ENCODE measurements around the gene PPP2R2C. TPM values are rescaled to one million over a fixed set of nuclear protein-coding genes. Genes with fewer than 3 reads are reported as not detected.

PPP2R2C gene
- total RNA-seq, 1 experiment from 2014 or later, result 0.03 TPM

DNA sequence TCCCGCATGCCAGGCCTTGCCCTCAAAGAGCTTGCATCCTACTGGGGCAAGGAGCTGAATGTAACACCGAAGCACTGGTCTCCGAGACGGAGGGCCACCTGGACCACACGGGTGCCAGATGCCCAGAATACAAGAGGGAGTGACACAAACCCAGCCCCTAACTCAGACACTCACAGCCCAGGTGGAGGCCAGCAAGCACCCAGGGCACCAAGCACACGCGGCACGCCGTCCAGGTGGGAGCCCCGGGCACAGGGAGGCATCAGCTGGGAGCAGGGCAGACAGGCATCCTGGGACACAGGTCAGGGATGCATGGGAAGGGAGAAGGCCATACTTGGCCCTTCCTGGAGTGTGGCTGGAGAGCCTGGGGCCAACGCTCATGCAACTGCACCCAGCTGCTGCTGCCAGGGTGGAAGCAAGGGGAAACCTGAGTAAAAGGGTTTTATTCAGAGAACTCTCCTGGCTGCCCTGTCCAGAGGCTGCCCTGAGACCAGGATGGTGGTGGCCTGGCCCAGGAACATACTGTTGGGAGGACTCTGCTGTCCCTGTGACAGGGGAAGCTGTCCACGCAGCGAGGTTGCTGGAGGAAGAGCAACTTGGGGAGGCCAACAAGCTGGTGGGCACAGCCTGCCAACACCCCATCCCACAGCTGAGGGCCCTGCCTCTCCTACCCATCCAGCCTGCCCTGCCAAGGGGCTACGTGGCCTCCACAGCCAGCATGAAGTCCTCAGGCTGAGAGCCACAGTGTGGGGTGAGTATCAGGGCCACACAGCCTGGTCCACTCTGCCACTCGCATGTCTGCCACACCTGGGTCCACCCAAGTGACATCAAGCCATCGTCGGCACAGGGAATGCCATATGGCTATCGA lies 22.2 kb upstream of the PPP2R2C start:
- DNase-seq (ENCODE audit: low spot score), result no peak

DNA sequence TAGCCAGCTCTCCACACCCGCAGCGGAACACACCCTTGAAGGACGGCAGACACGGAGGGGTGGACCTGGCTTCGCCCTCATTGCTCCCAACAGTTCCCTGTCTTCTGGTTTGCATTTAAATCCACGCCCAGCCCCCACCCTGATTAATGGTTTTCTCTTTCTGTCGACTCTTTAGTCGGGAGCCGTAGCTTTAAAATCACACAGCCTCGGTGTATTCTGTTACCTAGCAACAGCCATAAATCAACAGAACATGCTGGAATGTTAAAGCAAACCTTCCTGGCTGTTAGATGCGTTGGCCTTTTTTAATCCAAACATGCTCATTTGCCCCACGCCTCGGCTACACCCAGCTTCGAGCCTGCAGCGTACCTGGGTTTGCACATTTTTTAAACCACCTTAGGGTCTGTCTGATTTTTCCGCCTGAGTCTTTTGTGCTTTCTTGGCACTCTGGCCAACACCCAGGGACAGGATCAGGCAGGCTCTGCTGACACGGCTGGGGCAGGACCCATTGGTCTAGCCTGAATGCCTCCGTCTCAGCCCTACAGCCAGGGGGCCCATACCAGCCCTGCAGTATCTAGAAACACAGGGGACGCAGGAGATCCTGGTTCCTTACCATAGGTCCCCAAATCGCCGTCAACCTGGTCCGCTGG lies 21.4 kb upstream of the PPP2R2C start:
- DNase-seq (ENCODE audit: low spot score), result peak; percentile 82

DNA sequence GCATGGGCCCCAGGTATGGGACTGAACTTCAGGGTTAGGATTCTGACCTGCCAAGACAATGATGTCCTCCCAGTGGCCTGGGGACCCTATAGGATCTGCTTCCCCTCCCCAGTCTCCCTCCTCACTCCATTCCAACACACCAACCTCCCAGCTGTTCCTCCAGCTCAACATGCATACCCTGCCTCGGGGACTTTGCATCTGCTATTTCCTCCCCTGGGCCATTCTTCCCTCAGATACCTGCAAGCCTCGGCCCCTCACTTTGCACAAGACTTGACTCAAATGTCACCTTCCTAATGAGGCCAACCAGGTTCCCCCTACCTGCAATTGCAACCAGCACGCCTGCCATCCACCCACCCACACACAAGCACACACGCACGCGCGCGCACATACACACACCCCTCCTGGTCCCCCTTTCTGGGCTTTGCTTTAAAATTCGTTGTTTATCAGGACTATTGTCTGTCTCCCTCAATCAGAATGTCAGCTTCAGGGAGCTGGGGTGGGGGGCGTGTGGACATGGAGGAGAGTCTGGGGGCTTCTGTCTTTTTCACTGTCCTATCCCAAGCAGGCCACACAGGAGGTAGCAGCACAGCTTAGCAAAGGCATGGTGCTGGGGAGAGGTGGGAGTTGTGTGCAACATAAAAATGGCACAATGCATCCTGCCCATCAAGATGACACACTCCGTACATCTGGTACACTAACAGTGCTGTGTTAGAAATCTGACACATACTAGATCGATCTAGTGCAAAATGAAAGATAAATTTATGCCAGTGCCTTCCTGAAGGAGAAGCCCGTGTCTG lies 20.6 kb upstream of the PPP2R2C start:
- DNase-seq (ENCODE audit: low spot score), result no peak

DNA sequence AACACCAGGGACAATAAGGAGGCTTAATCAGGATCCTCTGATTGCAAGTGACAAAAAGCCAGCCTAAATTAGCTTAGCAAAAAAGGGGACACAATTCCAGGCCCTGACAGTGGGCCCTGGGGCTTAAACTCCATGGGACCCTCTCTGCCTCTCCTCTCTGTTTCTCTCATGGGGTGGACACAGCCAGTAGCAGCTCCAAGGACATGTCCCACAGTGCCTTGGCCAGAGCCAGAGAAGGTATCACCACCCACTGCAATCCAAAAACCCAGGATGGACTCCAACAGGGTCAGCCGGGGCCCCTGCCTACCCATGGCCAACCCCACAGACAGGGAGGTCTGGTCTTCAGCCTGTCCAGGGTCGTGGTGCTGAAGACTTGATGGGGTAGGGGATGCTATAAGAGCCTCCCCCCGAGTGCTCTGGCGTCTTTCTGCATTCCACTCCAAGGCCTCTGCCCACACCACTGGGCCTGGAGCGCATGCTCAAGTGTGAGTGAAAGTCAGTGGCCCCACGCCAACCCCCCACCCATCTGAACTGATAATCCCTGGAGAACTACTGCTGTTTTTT lies 19.7 kb upstream of the PPP2R2C start:
- DNase-seq (ENCODE audit: low spot score), result no peak

DNA sequence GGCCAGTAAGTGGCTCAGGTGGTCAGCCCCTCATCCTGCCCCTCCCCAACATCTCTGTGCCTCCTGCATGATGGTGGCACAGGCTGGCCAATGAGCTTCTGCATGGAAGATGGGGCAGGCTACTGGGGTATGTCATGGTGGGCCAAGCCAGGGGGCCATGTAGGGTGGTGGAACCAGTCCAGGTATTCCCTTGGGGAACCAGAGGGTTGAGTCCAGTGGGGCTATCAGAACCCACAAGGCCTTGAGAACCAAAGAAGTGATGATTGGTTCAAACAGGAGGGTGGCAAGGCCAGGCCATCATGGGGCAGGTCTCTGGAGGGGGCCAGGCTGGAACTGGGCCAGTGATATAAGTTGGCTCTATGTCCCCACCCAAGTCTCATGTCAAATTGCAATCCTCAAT lies 18.8 kb upstream of the PPP2R2C start:
- no peak for DNase-seq (ENCODE audit: low spot score)

DNA sequence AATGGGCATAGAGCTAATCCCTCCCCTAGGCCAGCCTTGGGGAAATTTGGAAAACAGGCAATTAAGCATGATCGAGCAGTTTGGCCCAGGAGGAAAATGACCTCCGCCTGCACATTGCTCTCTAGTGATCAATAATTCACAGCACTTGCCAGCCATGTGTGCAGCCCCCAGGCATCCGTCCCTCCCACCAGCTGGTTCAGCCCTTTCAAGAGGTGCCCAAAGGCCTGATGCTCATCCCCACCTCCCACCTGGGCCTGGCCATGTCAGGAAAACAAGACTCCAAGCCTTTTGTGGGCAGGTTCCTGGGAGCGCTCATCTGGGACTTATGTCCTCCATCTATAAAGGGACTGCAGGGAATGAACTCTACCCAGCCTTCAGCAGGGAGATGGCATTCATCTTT lies 17.5 kb upstream of the PPP2R2C start:
- no peak for DNase-seq (ENCODE audit: low spot score)

DNA sequence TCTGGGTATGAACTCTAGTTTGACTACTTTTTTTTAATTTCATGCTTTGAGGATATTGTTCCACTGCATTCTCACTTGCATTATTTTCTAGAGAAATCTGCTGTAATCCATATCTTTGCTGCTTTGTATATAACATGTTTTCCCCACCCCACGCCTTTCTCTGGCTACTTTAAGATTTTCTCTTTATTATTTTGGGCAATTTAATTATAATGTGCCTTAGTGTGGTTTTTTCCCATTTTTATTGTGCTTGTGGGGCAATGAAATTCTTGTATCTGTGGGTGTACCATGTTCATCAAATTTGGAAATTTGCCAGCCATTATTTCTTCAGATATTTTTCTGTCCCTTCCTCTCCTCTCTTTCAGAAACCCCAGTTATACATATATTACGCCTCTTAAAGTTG lies 15.1 kb upstream of the PPP2R2C start:
- no peak for DNase-seq (ENCODE audit: low spot score)

DNA sequence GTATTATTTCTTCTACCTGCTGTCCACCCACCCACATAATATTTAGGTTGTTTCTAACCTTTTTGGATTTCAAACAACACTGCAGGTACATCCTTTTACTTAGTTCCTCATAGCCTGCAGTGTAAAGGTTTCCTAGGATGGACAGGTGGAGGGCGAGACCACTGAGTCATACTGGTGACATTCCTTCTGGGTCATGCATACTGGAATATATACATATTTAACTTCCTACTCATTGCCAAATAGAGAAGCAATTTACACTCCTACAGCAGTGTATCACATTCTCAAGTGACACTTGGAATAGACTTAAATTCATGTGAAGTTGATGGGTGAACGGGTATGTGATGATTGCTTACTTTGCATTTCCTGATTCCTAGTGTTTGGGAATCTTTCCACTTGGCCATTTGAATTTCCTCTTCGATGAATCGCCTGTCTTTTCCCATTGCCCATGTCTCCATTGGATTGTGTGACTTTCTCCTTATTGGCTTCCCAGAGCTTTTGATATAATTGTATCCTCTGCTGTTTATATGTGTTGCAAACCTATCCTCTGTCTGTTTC lies 8.2 kb upstream of the PPP2R2C start:
- no peak for DNase-seq (ENCODE audit: low spot score)

DNA sequence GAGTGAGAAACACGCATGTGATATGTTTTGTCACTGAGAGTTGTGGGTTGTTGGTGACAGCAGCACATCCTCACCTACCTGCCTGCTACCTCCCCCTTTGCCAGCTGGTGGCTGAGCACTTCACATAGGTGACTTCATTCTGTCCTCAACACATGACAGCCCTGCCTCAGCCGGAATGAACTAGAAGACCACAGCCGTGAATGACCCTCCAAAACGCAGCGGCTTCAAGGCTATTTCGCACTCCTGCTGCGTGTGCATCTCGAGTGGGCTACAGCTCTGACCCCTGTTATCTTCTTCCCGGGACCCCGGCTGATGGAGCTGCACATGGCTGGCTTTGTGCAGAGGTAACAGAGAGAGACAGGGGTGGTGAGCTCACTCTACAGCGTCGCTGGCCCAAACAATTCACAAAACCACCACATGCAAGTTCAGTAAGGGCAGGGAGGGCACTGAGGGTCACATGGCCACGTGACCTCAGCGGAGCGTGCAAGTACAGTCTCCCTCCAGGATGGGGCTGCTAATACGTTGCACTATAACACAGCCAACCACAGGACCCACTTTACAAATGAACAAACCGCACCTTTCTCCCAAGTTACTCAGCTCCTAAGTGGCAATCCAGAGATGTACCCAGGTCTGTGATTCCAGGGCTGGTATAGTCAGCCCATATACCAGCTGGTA lies 6.3 kb upstream of the PPP2R2C start:
- DNase-seq (ENCODE audit: low spot score), result no peak

DNA sequence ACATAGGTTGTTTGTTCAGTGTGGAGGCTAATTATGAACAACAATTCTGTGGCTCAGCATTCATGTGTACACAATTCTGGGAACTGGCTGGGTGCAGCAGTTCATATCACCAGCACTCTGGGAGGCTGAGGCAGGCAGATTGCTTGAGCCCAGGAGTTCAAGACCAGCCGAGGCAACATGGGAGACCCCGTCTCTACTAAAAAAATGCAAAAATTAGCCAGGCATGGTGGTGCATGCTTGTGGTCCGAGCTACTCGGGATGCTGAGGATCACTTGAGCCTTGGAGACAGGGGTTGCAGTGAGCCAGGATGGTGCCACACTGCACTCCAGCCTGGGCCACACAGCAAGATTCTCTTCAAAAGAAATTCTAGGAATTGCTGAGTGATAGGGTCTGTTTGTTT lies 4.5 kb upstream of the PPP2R2C start:
- no peak for DNase-seq (ENCODE audit: low spot score)

DNA sequence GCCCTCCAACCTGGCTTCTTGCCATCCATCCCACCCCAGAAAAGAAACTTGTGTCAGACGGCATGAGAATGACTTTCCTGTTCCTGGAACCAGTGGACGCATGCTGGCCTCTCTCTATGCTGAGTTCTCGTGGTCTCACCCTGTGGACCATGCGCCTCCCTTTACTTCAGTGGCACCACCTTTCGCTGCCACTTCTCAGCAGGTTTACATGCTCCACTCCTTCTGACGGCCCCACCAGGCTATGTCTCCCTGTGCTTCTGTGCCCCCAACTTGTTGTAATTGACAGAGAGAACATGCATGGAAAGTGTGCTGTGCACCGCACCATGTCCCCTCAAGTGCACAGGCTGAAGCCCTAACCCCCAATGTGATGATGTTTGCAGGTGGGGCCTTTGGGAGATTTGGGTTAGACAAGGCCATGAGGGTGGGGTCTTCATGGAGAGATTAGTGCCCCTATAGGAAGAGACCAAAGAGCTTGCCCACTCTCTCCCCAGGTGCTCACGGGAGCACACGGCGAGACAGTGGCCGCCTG lies 3.1 kb upstream of the PPP2R2C start:
- no peak for DNase-seq (ENCODE audit: low spot score)

DNA sequence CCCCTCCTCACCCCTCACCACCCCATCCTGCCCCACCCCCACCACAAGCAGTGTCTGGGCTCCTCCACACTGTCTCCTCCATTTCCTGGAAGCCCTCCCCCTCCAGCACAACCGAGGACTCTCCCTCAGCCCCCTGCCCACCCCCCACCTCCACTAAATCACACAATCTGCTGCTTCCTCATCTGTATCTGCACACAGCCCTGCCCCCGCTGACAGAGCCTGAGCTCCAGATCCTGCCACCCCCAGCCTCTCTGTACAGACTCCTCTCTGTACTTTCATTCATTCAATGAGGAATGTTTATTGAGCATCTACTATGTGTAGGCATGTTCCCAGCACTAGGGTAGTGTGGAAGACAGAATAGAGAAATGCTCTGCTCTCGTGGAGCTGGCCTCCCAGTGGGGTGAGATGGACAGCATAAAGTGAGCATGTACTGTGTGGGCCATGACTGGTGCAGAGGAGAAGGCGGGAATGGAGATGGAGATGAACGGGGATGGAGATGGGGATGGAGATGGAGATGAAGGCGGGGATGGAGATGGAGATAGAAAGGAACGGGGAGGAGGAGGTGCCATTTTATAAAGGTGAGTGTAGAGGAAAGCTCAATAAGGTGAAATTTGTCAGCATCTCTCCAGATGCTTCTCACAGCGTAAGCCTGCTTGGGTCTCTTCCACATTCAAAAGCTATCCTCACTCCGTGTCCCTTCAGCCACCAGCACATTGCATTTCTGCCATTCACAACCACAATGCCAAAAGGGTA lies 2.5 kb upstream of the PPP2R2C start:
- DNase-seq (ENCODE audit: low spot score), result no peak

DNA sequence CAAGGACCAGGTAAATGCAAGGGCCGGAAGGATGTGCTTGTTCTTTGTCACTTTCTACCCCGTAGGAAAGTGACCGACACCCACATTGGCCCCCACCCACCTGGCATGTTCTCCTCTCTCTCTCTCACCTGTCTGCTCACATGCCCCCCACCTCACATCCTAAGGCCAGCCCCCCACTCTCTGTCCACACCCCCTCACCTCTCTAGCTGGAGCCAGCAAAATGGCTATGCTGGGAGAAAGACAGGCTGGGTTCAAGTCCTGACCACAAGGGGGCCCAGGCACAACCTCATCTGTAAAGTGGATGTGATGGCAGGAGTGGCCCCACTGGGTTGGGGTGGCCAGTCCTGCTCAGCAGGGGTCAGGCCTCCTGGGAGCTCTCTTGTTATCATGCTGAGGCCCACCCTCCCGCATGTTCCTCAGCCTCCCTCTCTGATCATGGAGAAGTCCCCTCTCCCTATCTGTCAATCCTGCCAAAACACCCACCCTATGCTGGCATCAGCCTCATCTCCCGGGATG lies 1.7 kb upstream of the PPP2R2C start:
- peak; percentile 18 for DNase-seq (ENCODE audit: low spot score)

DNA sequence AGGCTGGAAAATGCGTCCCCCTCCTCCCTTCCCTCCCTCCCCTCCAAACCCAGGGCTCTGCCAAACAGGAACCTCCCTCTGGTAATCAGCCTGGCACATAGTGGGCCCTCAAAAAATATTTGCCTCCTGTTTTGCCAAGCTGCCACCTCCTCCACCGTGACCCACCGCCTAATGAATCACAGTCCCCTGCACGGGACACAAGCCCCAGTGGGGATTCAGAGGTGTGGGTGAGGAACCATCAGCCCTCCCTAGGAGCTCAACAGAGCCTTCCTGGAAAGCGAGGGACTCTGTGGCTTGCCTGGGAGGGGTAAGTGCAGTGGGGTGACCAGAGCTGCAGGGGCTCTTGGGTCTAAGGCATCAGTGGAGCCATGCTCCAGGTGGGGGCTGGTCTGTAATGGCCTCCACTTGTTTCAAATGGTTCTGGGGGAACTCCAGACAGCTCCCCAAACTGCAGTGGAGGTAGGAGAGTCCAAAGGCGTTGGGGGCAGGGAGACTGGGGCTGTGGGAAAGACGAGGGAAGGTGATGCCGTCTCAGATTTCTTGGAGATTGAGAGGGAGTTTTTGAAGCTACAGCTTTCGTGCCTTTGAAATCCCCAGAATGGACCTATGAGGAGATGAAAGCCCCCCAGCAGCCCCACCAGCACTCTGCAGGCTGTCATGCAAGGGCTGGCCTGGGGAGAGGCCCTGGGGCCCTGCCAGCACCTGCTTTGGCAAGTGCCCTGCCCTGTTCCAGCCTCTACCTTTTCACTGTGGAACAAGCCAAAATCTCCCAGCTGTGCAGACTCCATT lies 1.0 kb upstream of the PPP2R2C start:
- DNase-seq (ENCODE audit: low spot score), result no peak

DNA sequence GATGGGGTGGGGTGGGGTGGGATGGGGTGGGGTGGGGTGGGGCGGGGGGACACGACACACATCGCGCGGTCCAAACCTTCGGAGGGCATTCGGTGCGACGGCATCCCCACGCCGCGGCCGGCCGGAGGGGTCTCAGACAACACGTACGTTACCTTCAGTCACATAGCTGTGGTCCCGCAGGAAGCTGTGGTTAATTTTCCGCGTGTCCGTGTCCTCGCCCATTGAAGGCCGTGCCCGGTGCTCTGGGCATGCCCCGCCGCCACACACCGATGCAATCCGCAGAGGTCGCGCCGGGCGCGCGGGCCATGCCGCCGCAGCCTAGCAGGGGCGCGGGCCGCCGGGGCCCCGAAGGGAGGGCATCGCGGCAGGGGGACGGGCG lies 417 bp downstream of the PPP2R2C start:
- no peak for DNase-seq (ENCODE audit: low spot score)

DNA sequence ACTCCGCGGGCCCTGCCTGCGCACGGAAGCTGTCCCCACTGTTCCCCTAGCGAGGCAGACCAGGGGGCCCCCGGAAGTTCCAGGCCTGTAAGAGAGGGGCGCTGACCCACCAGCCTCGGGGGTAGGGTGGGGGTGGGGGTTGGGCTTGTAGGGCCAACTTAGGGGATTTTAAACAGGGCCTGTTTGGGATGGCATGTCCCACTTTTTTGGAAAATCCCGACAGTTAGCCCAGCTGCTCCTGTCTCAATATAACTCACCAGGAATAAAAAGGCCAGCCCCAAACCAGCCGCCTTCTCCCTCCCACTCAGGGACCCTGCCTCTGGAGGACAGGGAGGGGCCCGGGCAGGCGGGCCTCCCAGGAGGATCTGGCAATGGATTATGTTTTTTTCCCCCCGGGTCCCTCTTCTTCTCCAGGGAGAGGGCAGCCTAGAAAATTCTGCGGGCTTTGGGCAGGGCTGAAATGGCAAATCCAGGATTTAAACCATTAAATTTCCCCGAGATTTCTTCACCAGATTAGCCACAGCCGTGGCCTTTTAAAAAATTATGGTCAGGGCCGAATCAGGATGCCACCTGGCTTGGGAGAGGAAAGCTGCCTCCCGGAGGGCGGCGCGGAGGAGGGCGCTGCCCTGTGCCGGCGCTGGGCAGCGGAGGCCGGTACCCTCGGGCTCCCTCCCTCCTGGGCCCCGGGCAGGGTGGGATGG lies 957 bp downstream of the PPP2R2C start:
- no peak for DNase-seq (ENCODE audit: low spot score)

DNA sequence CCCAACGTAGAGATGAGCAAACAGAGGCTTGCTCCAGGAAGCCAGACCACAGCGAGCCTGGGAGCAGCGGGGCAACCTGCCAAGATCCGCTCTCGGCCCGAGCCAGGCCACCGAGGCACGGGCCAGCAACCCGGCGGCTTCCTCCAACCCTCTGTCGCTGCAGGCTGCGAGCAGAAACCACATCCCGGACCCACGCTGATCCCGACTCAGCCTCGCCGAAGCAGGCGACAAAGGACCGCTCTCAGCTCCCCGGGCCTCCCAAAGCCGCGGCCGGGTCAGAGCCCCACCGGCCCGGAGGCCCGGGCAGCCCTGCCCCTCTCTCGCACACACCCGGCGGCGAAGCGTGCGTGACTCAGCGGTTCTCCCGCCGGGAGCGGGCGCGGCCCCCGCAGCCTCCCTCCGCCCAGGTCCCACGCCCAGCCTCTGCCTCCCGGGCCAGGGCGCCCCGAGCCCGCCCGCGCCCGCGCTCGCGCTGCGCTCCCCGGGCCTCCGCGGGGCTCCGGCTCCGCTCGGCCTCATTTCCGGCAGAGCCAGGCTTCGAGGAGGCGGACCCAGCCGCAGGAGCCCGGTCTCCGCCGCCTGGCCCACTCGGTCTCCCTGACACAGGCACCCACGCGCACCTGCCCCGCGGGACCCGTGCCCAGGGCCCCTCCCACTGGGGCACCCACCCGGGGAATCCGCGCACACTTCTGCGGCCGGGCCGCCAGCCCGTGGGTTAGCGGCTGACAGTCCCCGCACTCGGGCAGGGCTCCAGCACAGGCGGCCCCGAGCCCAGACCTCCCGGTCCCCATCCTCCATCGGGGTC lies 1.7 kb downstream of the PPP2R2C start:
- DNase-seq (ENCODE audit: low spot score), result no peak
